ENCODE measurements around the gene LRTM2.
A peak's percentile ranks its signal among the peaks of the same experiment; 100 is the strongest.

LRTM2 gene

DNA sequence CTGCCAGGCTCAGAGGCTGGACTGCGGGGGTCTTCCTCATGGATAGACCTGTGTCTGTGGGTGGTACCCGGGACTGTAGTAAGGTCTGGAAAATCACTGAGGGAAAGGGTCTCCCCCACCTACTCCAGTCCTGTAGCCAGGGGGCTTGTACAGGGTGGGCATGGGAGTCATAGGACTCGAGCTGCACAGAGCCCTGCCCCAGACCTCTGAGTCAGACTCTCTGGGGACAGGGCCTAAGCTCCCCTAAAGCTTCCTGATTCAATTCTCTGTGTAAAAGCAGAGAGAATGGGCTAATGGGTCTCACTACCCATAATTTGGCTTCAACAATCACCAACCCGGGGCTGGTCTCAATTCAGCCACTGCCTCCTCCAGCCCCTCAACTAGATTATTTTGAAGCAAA, 27.0 kb downstream of the LRTM2 start:
- no peaks in the 10 kb centered on the region for H3K79me1 ChIP-seq (ENCODE audit: low read depth, low read length)
- H2AK5ac ChIP-seq (ENCODE audit: low read depth, low read length), result no peak overlapping the region
- H2BK120ac ChIP-seq (ENCODE audit: low read depth, low read length), result no peak overlapping the region
- no peak overlapping the region for H3K9ac ChIP-seq (ENCODE audit: low read depth, low read length, poor library complexity)
- no peak overlapping the region for H3K18ac ChIP-seq (ENCODE audit: low read length)
- H3K36me3 ChIP-seq (replicated peaks in 1 of 2; ENCODE audit: control insufficient read depth in 2 of 2, insufficient read depth in 2 of 2, low read length in 2 of 2), result no peaks in the 10 kb centered on the region
- no peak overlapping the region for H2BK5ac ChIP-seq (ENCODE audit: low read length)
- H2BK15ac ChIP-seq (ENCODE audit: low read length), result no peak overlapping the region
- no peak overlapping the region for H2AFZ ChIP-seq (ENCODE audit: low read length)
- WGBS, 2 donors (ENCODE audit: extremely low coverage in 2 of 2, insufficient read length in 2 of 2, insufficient replicate concordance in 1 of 2), result no CpG with 5 or more reads among the region's 4 CpGs
- H3K9me3 ChIP-seq (replicated peaks in 1 of 2; ENCODE audit: control insufficient read depth in 2 of 2, insufficient read depth in 1 of 2, low read depth in 1 of 2, low read length in 2 of 2), result peaks cover 0 to 2% of the 10 kb centered on the region in 2 donors
- no peaks in the 10 kb centered on the region for H3K4me1 ChIP-seq (ENCODE audit: control insufficient read depth in 2 of 2, insufficient read depth in 1 of 2, low read depth in 1 of 2, low read length in 2 of 2)
- no peak overlapping the region for H3K4ac ChIP-seq (ENCODE audit: low read length)
- H3K27ac ChIP-seq (replicated peaks; ENCODE audit: low read length), result no peak overlapping the region
- no peak for DNase-seq (ENCODE audit: low spot score)
- no peak overlapping the region for H3K4me3 ChIP-seq (ENCODE audit: low read length in 2 of 2)
- H3K4me2 ChIP-seq (ENCODE audit: insufficient read depth, low read length, poor library complexity, severe bottlenecking), result no peak overlapping the region
- H4K91ac ChIP-seq (ENCODE audit: low read depth, low read length, poor library complexity), result no peak overlapping the region
- peaks cover 0 to 53% (median 0%) of the 10 kb centered on the region in 3 experiments for H3K27me3 ChIP-seq (ENCODE audit: control insufficient read depth in 3 of 3, insufficient read depth in 3 of 3, low read depth in 1 of 3, low read length in 3 of 3)
- H2BK12ac ChIP-seq (ENCODE audit: low read length), result no peak overlapping the region
- H3K23ac ChIP-seq (ENCODE audit: low read depth, low read length, poor library complexity), result no peak overlapping the region
- no peak overlapping the region for H3K14ac ChIP-seq (ENCODE audit: low read length)
- no peak overlapping the region for H4K8ac ChIP-seq (ENCODE audit: low read depth, low read length)

DNA sequence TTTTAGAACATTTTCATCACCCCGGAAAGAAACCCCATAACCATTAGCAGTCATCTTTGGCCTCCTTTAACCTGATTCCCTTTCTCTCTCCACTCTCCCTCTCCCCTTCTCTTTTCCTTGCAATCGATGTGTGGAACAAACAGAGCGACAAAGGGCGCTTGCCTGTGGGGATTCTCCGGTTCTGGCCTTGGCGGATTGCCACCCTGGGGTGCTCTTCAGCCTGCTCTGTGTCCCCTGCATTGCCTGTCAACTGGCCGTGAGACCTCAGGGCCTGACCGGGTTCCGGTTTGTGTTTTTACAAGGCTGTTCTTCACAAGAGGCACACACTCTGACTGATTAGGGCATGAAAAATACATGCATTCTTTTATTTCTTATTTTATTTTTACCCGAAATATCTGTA, 27.8 kb downstream of the LRTM2 start:
- DNase-seq (ENCODE audit: low spot score), result no peak
- no peak overlapping the region for H2BK12ac ChIP-seq (ENCODE audit: low read length)
- H3K79me1 ChIP-seq (ENCODE audit: low read depth, low read length), result no peaks in the 10 kb centered on the region
- H2BK120ac ChIP-seq (ENCODE audit: low read depth, low read length), result no peak overlapping the region
- H3K9ac ChIP-seq (ENCODE audit: low read depth, low read length, poor library complexity), result no peak overlapping the region
- peaks cover 0 to 2% of the 10 kb centered on the region in 2 donors for H3K9me3 ChIP-seq (replicated peaks in 1 of 2; ENCODE audit: control insufficient read depth in 2 of 2, insufficient read depth in 1 of 2, low read depth in 1 of 2, low read length in 2 of 2)
- no peak overlapping the region for H3K14ac ChIP-seq (ENCODE audit: low read length)
- no peak overlapping the region for H3K27ac ChIP-seq (replicated peaks; ENCODE audit: low read length)
- H2BK15ac ChIP-seq (ENCODE audit: low read length), result no peak overlapping the region
- H3K4me1 ChIP-seq (ENCODE audit: control insufficient read depth in 2 of 2, insufficient read depth in 1 of 2, low read depth in 1 of 2, low read length in 2 of 2), result no peaks in the 10 kb centered on the region
- no peak overlapping the region for H3K4me2 ChIP-seq (ENCODE audit: insufficient read depth, low read length, poor library complexity, severe bottlenecking)
- no peak overlapping the region for H3K23ac ChIP-seq (ENCODE audit: low read depth, low read length, poor library complexity)
- H2BK5ac ChIP-seq (ENCODE audit: low read length), result no peak overlapping the region
- H3K36me3 ChIP-seq (replicated peaks in 1 of 2; ENCODE audit: control insufficient read depth in 2 of 2, insufficient read depth in 2 of 2, low read length in 2 of 2), result no peaks in the 10 kb centered on the region
- H3K18ac ChIP-seq (ENCODE audit: low read length), result no peak overlapping the region
- H2AFZ ChIP-seq (ENCODE audit: low read length), result no peak overlapping the region
- H4K91ac ChIP-seq (ENCODE audit: low read depth, low read length, poor library complexity), result no peak overlapping the region
- H3K4me3 ChIP-seq (ENCODE audit: low read length in 2 of 2), result no peak overlapping the region
- H3K4ac ChIP-seq (ENCODE audit: low read length), result no peak overlapping the region
- H4K8ac ChIP-seq (ENCODE audit: low read depth, low read length), result no peak overlapping the region
- no CpG with 5 or more reads among the region's 10 CpGs for WGBS, 2 donors (ENCODE audit: extremely low coverage in 2 of 2, insufficient read length in 2 of 2, insufficient replicate concordance in 1 of 2)
- peaks cover 0 to 53% (median 0%) of the 10 kb centered on the region in 3 experiments for H3K27me3 ChIP-seq (ENCODE audit: control insufficient read depth in 3 of 3, insufficient read depth in 3 of 3, low read depth in 1 of 3, low read length in 3 of 3)
- no peak overlapping the region for H2AK5ac ChIP-seq (ENCODE audit: low read depth, low read length)

DNA sequence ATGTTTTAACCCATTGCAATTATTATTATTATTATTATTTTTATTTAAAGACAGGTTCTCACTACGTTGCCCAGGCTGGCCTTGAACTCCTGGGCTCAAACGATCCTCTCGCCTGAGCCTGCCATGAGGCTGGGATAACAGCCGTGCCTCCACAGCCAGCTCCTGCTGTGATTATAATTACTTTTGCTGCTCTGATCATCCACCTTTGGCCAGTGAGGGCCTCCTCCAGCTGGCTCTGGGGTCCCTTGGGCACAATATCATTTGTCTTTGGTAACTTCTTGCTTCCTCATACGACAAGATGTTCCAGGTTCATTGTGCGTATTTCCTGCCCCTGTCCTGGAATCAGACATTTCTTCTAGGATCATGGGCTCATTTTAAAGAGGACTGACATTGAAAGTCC, 28.4 kb downstream of the LRTM2 start:
- Histone ChIP-seq H3K4me3 (ENCODE audit: low read length in 2 of 2) (no peak overlapping the region), H2BK12ac (ENCODE audit: low read length) (no peak overlapping the region), H3K4ac (ENCODE audit: low read length) (no peak overlapping the region), H3K4me2 (ENCODE audit: insufficient read depth, low read length, poor library complexity, severe bottlenecking) (no peak overlapping the region), H2AK5ac (ENCODE audit: low read depth, low read length) (no peak overlapping the region), H2AFZ (ENCODE audit: low read length) (no peak overlapping the region), H3K36me3 (replicated peaks in 1 of 2; ENCODE audit: control insufficient read depth in 2 of 2, insufficient read depth in 2 of 2, low read length in 2 of 2) (no peaks in the 10 kb centered on the region), H2BK5ac (ENCODE audit: low read length) (no peak overlapping the region), H3K14ac (ENCODE audit: low read length) (no peak overlapping the region), H3K9ac (ENCODE audit: low read depth, low read length, poor library complexity) (no peak overlapping the region), H3K23ac (ENCODE audit: low read depth, low read length, poor library complexity) (peak overlapping the region; percentile 65), H4K91ac (ENCODE audit: low read depth, low read length, poor library complexity) (no peak overlapping the region), H3K18ac (ENCODE audit: low read length) (no peak overlapping the region), H2BK15ac (ENCODE audit: low read length) (no peak overlapping the region), H3K4me1 (ENCODE audit: control insufficient read depth in 2 of 2, insufficient read depth in 1 of 2, low read depth in 1 of 2, low read length in 2 of 2) (no peaks in the 10 kb centered on the region), H3K9me3 (replicated peaks in 1 of 2; ENCODE audit: control insufficient read depth in 2 of 2, insufficient read depth in 1 of 2, low read depth in 1 of 2, low read length in 2 of 2) (peaks cover 0 to 6% of the 10 kb centered on the region in 2 donors), H3K79me1 (ENCODE audit: low read depth, low read length) (no peaks in the 10 kb centered on the region), H2BK120ac (ENCODE audit: low read depth, low read length) (no peak overlapping the region), H4K8ac (ENCODE audit: low read depth, low read length) (no peak overlapping the region), H3K27me3 (ENCODE audit: control insufficient read depth in 3 of 3, insufficient read depth in 3 of 3, low read depth in 1 of 3, low read length in 3 of 3) (peaks cover 0 to 51% (median 0%) of the 10 kb centered on the region in 3 experiments), H3K27ac (replicated peaks; ENCODE audit: low read length) (no peak overlapping the region)
- no CpG with 5 or more reads among the region's 6 CpGs for WGBS, 2 donors (ENCODE audit: extremely low coverage in 2 of 2, insufficient read length in 2 of 2, insufficient replicate concordance in 1 of 2)
- no peak for DNase-seq (ENCODE audit: low spot score)

DNA sequence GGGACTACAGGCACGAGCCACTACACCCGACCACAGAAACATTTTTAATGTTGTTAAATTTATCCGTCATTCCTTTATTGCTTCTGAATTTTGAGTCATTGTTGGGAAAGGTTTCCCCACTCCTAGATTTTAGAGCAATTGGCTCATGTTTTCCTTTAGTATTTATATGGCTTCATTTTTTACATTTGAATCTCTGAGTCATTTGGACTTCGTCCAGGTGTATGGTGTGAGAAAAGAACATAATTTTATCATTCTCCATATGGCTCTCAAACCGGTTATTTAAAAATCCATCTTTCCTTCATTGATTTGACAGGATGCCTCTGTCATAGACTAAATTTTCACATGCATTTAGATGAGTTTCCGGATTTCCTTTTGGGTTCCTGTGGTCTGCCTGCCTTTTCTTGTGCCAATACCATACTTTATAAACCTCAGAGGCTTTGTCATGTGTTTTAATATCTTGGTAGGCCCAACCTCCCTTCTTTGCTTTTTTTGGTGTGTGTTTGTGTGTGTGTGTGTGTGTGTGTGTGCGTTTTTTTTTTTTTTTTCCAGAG, 30.9 kb downstream of the LRTM2 start:
- H2AFZ ChIP-seq (ENCODE audit: low read length), result no peak overlapping the region
- H2BK15ac ChIP-seq (ENCODE audit: low read length), result no peak overlapping the region
- no peak overlapping the region for H3K4ac ChIP-seq (ENCODE audit: low read length)
- no peak overlapping the region for H3K27ac ChIP-seq (replicated peaks; ENCODE audit: low read length)
- no peak overlapping the region for H3K14ac ChIP-seq (ENCODE audit: low read length)
- peaks cover 0 to 31% (median 0%) of the 10 kb centered on the region in 3 experiments for H3K27me3 ChIP-seq (ENCODE audit: control insufficient read depth in 3 of 3, insufficient read depth in 3 of 3, low read depth in 1 of 3, low read length in 3 of 3)
- no CpG with 5 or more reads among the region's 7 CpGs for WGBS, 2 donors (ENCODE audit: extremely low coverage in 2 of 2, insufficient read length in 2 of 2, insufficient replicate concordance in 1 of 2)
- DNase-seq (ENCODE audit: low spot score), result no peak
- no peak overlapping the region for H2AK5ac ChIP-seq (ENCODE audit: low read depth, low read length)
- no peak overlapping the region for H2BK12ac ChIP-seq (ENCODE audit: low read length)
- H3K36me3 ChIP-seq (replicated peaks in 1 of 2; ENCODE audit: control insufficient read depth in 2 of 2, insufficient read depth in 2 of 2, low read length in 2 of 2), result no peaks in the 10 kb centered on the region
- H3K4me2 ChIP-seq (ENCODE audit: insufficient read depth, low read length, poor library complexity, severe bottlenecking), result no peak overlapping the region
- no peak overlapping the region for H4K91ac ChIP-seq (ENCODE audit: low read depth, low read length, poor library complexity)
- H3K18ac ChIP-seq (ENCODE audit: low read length), result no peak overlapping the region
- no peak overlapping the region for H3K4me3 ChIP-seq (ENCODE audit: low read length in 2 of 2)
- H2BK120ac ChIP-seq (ENCODE audit: low read depth, low read length), result no peak overlapping the region
- H3K23ac ChIP-seq (ENCODE audit: low read depth, low read length, poor library complexity), result no peak overlapping the region
- no peak overlapping the region for H3K9ac ChIP-seq (ENCODE audit: low read depth, low read length, poor library complexity)
- no peak overlapping the region for H2BK5ac ChIP-seq (ENCODE audit: low read length)
- H3K4me1 ChIP-seq (ENCODE audit: control insufficient read depth in 2 of 2, insufficient read depth in 1 of 2, low read depth in 1 of 2, low read length in 2 of 2), result no peaks in the 10 kb centered on the region
- H4K8ac ChIP-seq (ENCODE audit: low read depth, low read length), result no peak overlapping the region
- H3K9me3 ChIP-seq (replicated peaks in 1 of 2; ENCODE audit: control insufficient read depth in 2 of 2, insufficient read depth in 1 of 2, low read depth in 1 of 2, low read length in 2 of 2), result peaks cover 0 to 23% of the 10 kb centered on the region in 2 donors
- no peaks in the 10 kb centered on the region for H3K79me1 ChIP-seq (ENCODE audit: low read depth, low read length)
